Gastrocnemius medialis (tissue), 4 donors: ENCODE results near the gene MRPS16. TPM values are rescaled to one million over a fixed set of nuclear protein-coding genes. Genes with fewer than 3 reads are reported as not detected.

Experiments used
- ATAC-seq, 2 donors: fragments of 150-250 bp; one replicate each; pipeline ENCODE4 v1.9.1; 2016
- DNase-seq, 2 donors: peaks; one replicate each; pipeline ENCODE4 v3.0.0-alpha.2; 2019
- H3K27ac ChIP-seq, 4 donors: fragments of 200-600 bp; sonication (generic); 1 replicate in 1 of 4; 2 replicates in 3 of 4; pipeline ENCODE4 v1.5.1; 2016 to 2018; ENCODE audit warnings: mild to moderate bottlenecking in 2 of 4, moderate library complexity in 1 of 4
- H3K27me3 ChIP-seq, 3 donors: fragments of 200-600 bp; sonication (generic) in 2 of 3; 1 replicate in 1 of 3; 2 replicates in 2 of 3; pipeline versions ENCODE4 v1.5.1 to v1.6.0; 2016 to 2019; ENCODE audit warnings: mild to moderate bottlenecking in 1 of 3, moderate library complexity in 1 of 3
- H3K36me3 ChIP-seq, 2 donors: fragments of 200-600 bp; sonication (generic) in 1 of 2; one replicate each; pipeline ENCODE4 v1.5.1; 2017 to 2018
- H3K4me1 ChIP-seq, 2 donors: fragments of 200-600 bp; sonication (generic) in 1 of 2; one replicate each; pipeline ENCODE4 v1.5.1; 2016 to 2017; ENCODE audit warnings: mild to moderate bottlenecking in 2 of 2
- H3K4me3 ChIP-seq, 4 donors: fragments of 200-600 bp; sonication (generic) in 3 of 4; 1 replicate in 1 of 4; 2 replicates in 3 of 4; pipeline ENCODE4 v1.5.1; 2016 to 2019; ENCODE audit warnings: mild to moderate bottlenecking in 2 of 4
- H3K9me3 ChIP-seq, 3 donors: fragments of 200-600 bp; sonication (generic) in 2 of 3; 1 replicate in 1 of 3; 2 replicates in 2 of 3; pipeline ENCODE4 v1.5.1; 2016 to 2019
- POLR2A ChIP-seq, 2 donors: fragments of 450-650 bp; IDR thresholded peaks; one replicate each; pipeline ENCODE4 v1.6.1; 2017; ENCODE audit warnings: antibody characterized with exemption in 2 of 2, mild to moderate bottlenecking in 2 of 2, moderate library complexity in 2 of 2
- in situ Hi-C, 4 donors: fragments of 200-750 bp; cut with MboI; loops; one replicate each; pipeline versions ENCODE4 v1.15.0 to v1.8.0; 2017; ENCODE audit warnings: low sequenced_read_pairs in 4 of 4
- intact Hi-C: fragments of 100-400 bp; cut with DNase I; formaldehyde crosslinking; loops from one replicate; pipeline ENCODE4 v1.15.1; 2023; ENCODE audit warnings: low total_unique reads
- total RNA-seq, 4 donors: library from RNA; depleted of rRNA; stranded (reverse); fragments of >200 nt; gene quantifications; one replicate each; pipeline versions ENCODE4 v1.1.0 to v1.2.3, GENCODE V29; 2016
- TF ChIP-seq, protein P1 (sequence below), 5 experiments: fragments of 450-650 bp in 3 of 5; fragments of 200-600 bp in 2 of 5; sonication (generic) in 2 of 5; IDR thresholded peaks in 4 of 5; conservative IDR thresholded peaks in 1 of 5; 1 replicate in 4 of 5; 2 replicates in 1 of 5; pipeline ENCODE4 v1.5.1; 2016 to 2019; ENCODE audit warnings: antibody characterized with exemption in 5 of 5, mild to moderate bottlenecking in 3 of 5, moderate library complexity in 3 of 5

MRPS16 gene
- total RNA-seq, 4 donors from 2014 or later: 73.2 to 104 (median 79.6) TPM

DNA sequence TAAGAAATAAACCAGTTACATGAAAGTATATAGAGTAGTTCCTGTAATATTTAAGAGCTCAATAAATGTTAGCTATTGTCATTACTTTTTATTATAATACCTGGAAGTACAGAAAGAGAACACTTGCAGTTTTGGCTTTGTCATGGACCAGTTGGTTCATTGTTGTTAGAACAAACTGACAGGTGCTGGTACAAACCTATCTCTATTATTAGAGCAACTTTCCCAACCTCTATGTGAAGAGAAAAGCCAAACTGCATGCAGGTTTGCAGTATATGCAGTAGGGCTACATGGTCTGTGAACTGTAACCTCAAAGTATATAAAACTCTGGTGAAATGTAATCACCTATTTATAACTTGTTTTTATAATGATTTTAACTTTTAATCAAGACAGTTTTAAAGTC lies 25.8 kb downstream of the MRPS16 start:
- Histone ChIP-seq H3K36me3 (no peaks in the 10 kb centered on the region), H3K27me3 (no peaks in the 10 kb centered on the region), H3K4me3 (no peak overlapping the region), H3K4me1 (peaks cover 10 to 20% of the 10 kb centered on the region in 2 donors), H3K9me3 (no peaks in the 10 kb centered on the region), H3K27ac (peak overlapping the region; percentile 6 to 65 (median 36))
- ATAC-seq (peak; percentile 81 to 92), DNase-seq (no peak)
- intact Hi-C loops (no loop called here), in situ Hi-C loops (no loop called here)
- no peak for TF ChIP-seq POLR2A (IDR thresholded peaks at IDR 0.05)
- TF ChIP-seq, protein P1, sequence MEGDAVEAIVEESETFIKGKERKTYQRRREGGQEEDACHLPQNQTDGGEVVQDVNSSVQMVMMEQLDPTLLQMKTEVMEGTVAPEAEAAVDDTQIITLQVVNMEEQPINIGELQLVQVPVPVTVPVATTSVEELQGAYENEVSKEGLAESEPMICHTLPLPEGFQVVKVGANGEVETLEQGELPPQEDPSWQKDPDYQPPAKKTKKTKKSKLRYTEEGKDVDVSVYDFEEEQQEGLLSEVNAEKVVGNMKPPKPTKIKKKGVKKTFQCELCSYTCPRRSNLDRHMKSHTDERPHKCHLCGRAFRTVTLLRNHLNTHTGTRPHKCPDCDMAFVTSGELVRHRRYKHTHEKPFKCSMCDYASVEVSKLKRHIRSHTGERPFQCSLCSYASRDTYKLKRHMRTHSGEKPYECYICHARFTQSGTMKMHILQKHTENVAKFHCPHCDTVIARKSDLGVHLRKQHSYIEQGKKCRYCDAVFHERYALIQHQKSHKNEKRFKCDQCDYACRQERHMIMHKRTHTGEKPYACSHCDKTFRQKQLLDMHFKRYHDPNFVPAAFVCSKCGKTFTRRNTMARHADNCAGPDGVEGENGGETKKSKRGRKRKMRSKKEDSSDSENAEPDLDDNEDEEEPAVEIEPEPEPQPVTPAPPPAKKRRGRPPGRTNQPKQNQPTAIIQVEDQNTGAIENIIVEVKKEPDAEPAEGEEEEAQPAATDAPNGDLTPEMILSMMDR (IDR thresholded peaks at IDR 0.05 in 4 of 5, conservative IDR thresholded peaks at IDR 0.05 in 1 of 5): no peak

DNA sequence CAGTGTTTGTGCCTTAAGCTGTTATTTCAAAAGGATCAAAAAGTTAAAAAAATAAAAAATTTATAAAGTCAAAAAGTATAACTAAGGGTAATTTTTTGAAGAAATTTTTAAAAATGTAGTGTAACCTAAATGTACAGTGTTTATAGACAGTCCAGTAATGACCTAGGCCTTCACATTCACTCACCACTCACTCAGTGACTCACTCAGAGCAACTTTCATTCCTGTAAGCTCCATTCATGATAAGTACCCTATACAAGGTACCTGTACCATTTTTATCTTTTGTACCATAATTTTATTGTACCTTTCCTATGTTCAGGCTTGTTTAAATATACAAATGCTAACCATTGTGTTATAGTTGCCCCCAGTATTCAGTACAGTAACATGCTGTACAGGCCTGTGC lies 26.9 kb downstream of the MRPS16 start:
- DNase-seq: no peak
- intact Hi-C loops: no loop called here
- Histone ChIP-seq H3K9me3 (no peaks in the 10 kb centered on the region), H3K4me3 (no peak overlapping the region), H3K4me1 (peaks cover 10 to 20% of the 10 kb centered on the region in 2 donors), H3K27ac (no peak overlapping the region), H3K36me3 (no peaks in the 10 kb centered on the region), H3K27me3 (no peaks in the 10 kb centered on the region)
- no peak for ATAC-seq
- TF ChIP-seq, protein P1 (IDR thresholded peaks at IDR 0.05 in 4 of 5, conservative IDR thresholded peaks at IDR 0.05 in 1 of 5): no peak
- TF ChIP-seq POLR2A (IDR thresholded peaks at IDR 0.05): no peak
- in situ Hi-C loops: no loop called here

DNA sequence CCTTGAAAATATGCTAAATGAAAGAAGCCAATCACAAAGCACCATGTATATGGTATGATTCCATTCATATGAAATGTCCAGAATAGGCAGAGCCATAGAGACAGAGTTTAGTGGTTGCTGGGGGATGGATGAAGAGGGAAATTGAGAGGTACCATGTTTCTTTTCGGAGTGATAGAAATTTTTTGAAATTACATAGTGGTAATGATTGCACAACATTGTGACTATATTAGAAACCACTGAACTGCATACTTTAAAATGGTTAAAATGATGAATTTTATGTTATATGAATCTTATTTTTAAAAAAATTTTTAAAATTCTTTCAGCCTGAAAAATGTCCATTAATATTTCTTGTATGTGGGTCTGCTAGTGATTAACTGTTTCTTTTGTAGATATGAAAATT lies 31.5 kb downstream of the MRPS16 start:
- no peaks in the 10 kb centered on the region for H3K4me1 ChIP-seq
- H3K27me3 ChIP-seq: no peaks in the 10 kb centered on the region
- no peaks in the 10 kb centered on the region for H3K9me3 ChIP-seq
- H3K36me3 ChIP-seq: peaks cover 0 to 13% of the 10 kb centered on the region in 2 donors
- in situ Hi-C loops: no loop called here
- no peak overlapping the region for H3K4me3 ChIP-seq
- no peak for ATAC-seq
- intact Hi-C loops: no loop called here
- no peak for TF ChIP-seq POLR2A (IDR thresholded peaks at IDR 0.05)
- TF ChIP-seq, protein P1 (IDR thresholded peaks at IDR 0.05 in 4 of 5, conservative IDR thresholded peaks at IDR 0.05 in 1 of 5): no peak
- DNase-seq: no peak
- no peak overlapping the region for H3K27ac ChIP-seq

DNA sequence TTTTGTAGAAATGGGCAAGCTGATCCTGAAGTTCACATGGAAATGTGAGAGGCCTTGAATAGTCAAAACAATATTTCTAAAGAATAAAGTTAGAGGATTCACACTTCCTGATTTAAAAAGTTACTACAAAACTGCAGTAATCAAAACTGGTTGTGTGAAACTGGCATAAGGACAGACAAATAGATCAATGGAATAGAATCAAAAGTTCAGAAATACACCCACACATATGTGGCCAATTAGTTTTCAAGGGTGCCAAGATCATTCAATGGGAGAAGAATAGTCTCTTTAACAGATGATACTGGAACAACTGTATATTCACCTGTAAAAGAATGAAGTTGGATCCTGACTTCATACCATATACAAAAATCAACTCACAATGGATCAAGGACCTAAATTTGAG lies 33.1 kb downstream of the MRPS16 start:
- no peak for DNase-seq
- no peaks in the 10 kb centered on the region for H3K9me3 ChIP-seq
- no peaks in the 10 kb centered on the region for H3K27me3 ChIP-seq
- TF ChIP-seq, protein P1 (IDR thresholded peaks at IDR 0.05 in 4 of 5, conservative IDR thresholded peaks at IDR 0.05 in 1 of 5): no peak
- no peak for TF ChIP-seq POLR2A (IDR thresholded peaks at IDR 0.05)
- intact Hi-C loops: no loop called here
- peaks cover 0 to 13% of the 10 kb centered on the region in 2 donors for H3K36me3 ChIP-seq
- no peaks in the 10 kb centered on the region for H3K4me1 ChIP-seq
- H3K27ac ChIP-seq: no peak overlapping the region
- H3K4me3 ChIP-seq: no peak overlapping the region
- no peak for ATAC-seq
- in situ Hi-C loops: no loop called here
